ENCODE data around the gene ZDHHC14. TPM values are rescaled to one million over a fixed set of nuclear protein-coding genes. Genes with fewer than 3 reads are reported as not detected.

ZDHHC14 gene
- total RNA-seq, 1 donor from 2014 or later = 1.8 TPM

GRCh38 chr6:157608221-157609075 is 227.5 kb downstream of the ZDHHC14 start:
- Histone ChIP-seq H3K36me3 (ENCODE audit: control insufficient read depth, insufficient read depth, low read length) (no peaks in the 10 kb centered on the region), H3K4me3 (ENCODE audit: low read depth, low read length) (no peak overlapping the region), H3K27me3 (ENCODE audit: control insufficient read depth, insufficient read depth, low read length) (no peaks in the 10 kb centered on the region)
- no peak for TF ChIP-seq CTCF (IDR thresholded peaks at IDR 0.05; ENCODE audit: insufficient read depth, low read length, severe bottlenecking)
- FAIRE-seq (no peak), DNase-seq (ENCODE audit: low read depth) (no peak)

DNA sequence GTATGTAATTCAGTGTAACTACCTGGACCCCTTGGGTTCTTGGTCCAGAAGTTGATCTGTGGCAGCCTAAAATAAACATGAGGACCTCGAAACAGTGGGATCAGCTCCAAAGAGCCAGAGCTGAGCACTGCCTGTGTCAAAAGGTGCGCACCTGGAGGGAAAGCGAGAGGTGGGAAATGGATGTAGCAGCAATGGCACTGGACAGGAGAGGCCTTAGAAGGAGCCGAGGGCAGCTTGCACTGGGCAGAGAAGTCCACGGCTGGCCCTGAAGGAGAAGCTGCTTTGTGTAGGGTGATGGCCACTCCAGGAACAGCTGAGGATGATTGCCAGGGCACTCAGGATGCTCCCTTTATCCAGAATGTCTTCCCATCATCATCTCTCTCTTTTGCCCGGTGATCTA is 228.1 kb downstream of the ZDHHC14 start:
- no peaks in the 10 kb centered on the region for H3K36me3 ChIP-seq (ENCODE audit: control insufficient read depth, insufficient read depth, low read length)
- TF ChIP-seq CTCF (IDR thresholded peaks at IDR 0.05; ENCODE audit: insufficient read depth, low read length, severe bottlenecking) = no peak
- DNase-seq (ENCODE audit: low read depth) = no peak
- no peak for FAIRE-seq
- no peaks in the 10 kb centered on the region for H3K27me3 ChIP-seq (ENCODE audit: control insufficient read depth, insufficient read depth, low read length)
- H3K4me3 ChIP-seq (ENCODE audit: low read depth, low read length) = no peak overlapping the region

DNA sequence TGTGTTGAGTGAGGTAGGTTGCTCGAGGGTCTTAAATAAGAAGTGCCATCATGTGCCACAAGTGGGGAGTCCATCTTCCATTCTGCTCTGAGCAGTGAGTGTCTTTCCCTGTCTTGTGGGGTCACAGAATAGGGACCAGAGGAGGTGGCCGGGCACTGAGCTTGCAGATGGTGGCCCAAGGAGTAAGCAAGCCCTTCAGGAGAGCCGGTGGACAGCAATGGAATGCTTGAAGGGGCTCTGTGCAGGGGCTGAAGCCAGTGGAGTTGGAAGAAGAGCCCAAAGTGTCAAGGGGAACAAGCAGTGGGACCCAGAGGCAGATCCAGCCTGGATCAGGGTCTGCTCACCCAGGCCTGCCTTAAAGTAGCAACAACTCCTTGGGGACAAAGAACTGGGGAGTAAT is 228.6 kb downstream of the ZDHHC14 start:
- TF ChIP-seq CTCF (IDR thresholded peaks at IDR 0.05; ENCODE audit: insufficient read depth, low read length, severe bottlenecking) = no peak
- no peaks in the 10 kb centered on the region for H3K36me3 ChIP-seq (ENCODE audit: control insufficient read depth, insufficient read depth, low read length)
- no peak for DNase-seq (ENCODE audit: low read depth)
- no peak for FAIRE-seq
- no peak overlapping the region for H3K4me3 ChIP-seq (ENCODE audit: low read depth, low read length)
- no peaks in the 10 kb centered on the region for H3K27me3 ChIP-seq (ENCODE audit: control insufficient read depth, insufficient read depth, low read length)

DNA sequence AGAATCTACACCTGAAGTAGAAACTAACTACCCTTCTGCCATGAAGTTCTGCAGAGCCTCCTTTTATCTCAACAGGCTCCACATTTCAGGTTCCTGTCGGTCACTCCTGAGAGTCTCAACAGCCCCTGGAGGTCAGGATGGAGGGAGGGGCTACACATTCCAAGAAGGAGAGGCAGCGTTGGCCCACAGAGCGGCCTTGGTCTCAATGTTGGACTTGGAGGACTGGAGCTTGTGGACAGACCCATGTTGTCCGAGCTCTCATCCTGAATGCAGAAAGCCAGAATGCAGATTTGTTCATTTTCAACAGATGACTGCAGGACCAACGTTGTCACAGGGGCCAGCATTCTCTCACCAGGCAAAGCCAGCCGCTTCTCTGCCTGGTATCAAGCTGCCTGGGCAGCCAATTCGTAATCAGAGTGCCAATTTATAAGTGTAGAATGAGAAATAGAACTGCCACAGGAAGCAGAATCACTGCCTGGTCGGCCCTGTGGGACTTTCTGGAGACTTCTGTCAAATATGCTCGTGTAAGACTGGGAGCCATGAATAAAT is 229.5 kb downstream of the ZDHHC14 start:
- FAIRE-seq = no peak
- TF ChIP-seq CTCF (IDR thresholded peaks at IDR 0.05; ENCODE audit: insufficient read depth, low read length, severe bottlenecking) = no peak
- DNase-seq (ENCODE audit: low read depth) = no peak
- no peaks in the 10 kb centered on the region for H3K27me3 ChIP-seq (ENCODE audit: control insufficient read depth, insufficient read depth, low read length)
- no peaks in the 10 kb centered on the region for H3K36me3 ChIP-seq (ENCODE audit: control insufficient read depth, insufficient read depth, low read length)
- no peak overlapping the region for H3K4me3 ChIP-seq (ENCODE audit: low read depth, low read length)

DNA sequence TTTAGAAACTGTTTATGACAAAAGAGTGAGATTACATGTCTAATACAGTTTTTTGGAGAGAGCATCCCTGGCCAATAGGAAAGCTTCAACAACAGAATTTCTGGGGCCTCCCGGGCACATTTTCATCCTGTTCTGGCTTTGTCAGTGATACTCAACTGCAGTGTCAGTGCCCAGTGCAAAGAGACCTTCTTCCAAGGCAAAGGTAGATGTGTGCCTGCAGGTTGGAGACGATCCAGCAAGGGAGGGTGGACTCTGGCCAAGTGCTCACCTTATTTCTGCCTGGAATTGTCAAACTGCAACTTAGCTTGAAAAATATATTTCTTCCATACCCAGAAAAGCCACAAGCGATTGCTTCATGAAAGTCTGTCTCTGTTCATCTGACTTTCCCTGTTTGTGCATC is 230.4 kb downstream of the ZDHHC14 start:
- Histone ChIP-seq H3K36me3 (ENCODE audit: control insufficient read depth, insufficient read depth, low read length) (no peaks in the 10 kb centered on the region), H3K4me3 (ENCODE audit: low read depth, low read length) (no peak overlapping the region), H3K27me3 (ENCODE audit: control insufficient read depth, insufficient read depth, low read length) (no peaks in the 10 kb centered on the region)
- no peak for DNase-seq (ENCODE audit: low read depth)
- TF ChIP-seq CTCF (IDR thresholded peaks at IDR 0.05; ENCODE audit: insufficient read depth, low read length, severe bottlenecking) = no peak
- no peak for FAIRE-seq

Data from bronchial epithelial cell (primary cell).